NCI-H2196 treated with DMSO at 0.1 percent for 48 hours (cell line): ENCODE measurements around the gene QRICH2.
"Not testable (repeated sequence)": the region's sequence is repeated elsewhere in the genome, so short reads cannot be mapped to it uniquely, and the experiment has no call there.

ENCODE experiments used
- DNase-seq: peaks from one replicate; lab custom pipeline; 2025; ENCODE audit not compliant: unreplicated experiment; lab: John Stamatoyannopoulos, UW

Gene QRICH2

GRCh38 chr17:76267051-76267576 is 41.0 kb downstream of the QRICH2 start:
- no peak for DNase-seq

GRCh38 chr17:76266244-76266938 is 41.7 kb downstream of the QRICH2 start:
- DNase-seq = no peak

GRCh38 chr17:76265624-76266243 is 42.3 kb downstream of the QRICH2 start:
- no peak for DNase-seq

- DNase-seq = peak; percentile 100
Observed at GRCh38 chr17:76264755-76265623, 43.1 kb downstream of the QRICH2 start, which contains the start of gene UBALD2. TSS of gene UBALD2 (plus strand) at chr17:76265348. CDS start at chr17:76265506, 158 bp downstream.

GRCh38 chr17:76264425-76264754 is 43.7 kb downstream of the QRICH2 start:
- DNase-seq = no peak

GRCh38 chr17:76263896-76264295 is 44.2 kb downstream of the QRICH2 start:
- DNase-seq = no peak

GRCh38 chr17:76262732-76263344 is 45.2 kb downstream of the QRICH2 start:
- peak; percentile 68 for DNase-seq

GRCh38 chr17:76261421-76262215 is 46.5 kb downstream of the QRICH2 start:
- DNase-seq = no peak

GRCh38 chr17:76260669-76261068 is 47.4 kb downstream of the QRICH2 start:
- no peak for DNase-seq

- DNase-seq = no peak
Observed at GRCh38 chr17:76260220-76260619, 47.9 kb downstream of the QRICH2 start.

- not testable (repeated sequence) for DNase-seq
Observed at GRCh38 chr17:76256430-76257050, 51.5 kb downstream of the QRICH2 start.

GRCh38 chr17:76255801-76256429 is 52.2 kb downstream of the QRICH2 start:
- DNase-seq = no peak

- DNase-seq = no peak
Observed at GRCh38 chr17:76254275-76254674, 53.8 kb downstream of the QRICH2 start.

GRCh38 chr17:76253841-76254240 is 54.2 kb downstream of the QRICH2 start:
- no peak for DNase-seq

- DNase-seq = not testable (repeated sequence)
Observed at GRCh38 chr17:76252967-76253766, 54.9 kb downstream of the QRICH2 start.

- DNase-seq = no peak
Observed at GRCh38 chr17:76252040-76252954, 55.8 kb downstream of the QRICH2 start.

GRCh38 chr17:76251478-76252039 is 56.5 kb downstream of the QRICH2 start:
- no peak for DNase-seq
